ENCODE measurements around the gene JPT1. TPM values are rescaled to one million over a fixed set of nuclear protein-coding genes. Genes with fewer than 3 reads are reported as not detected.

The JPT1 gene
- total and polyA plus RNA-seq, 5 donors from 2014 or later: 70.9 to 231 (median 162) TPM

DNA sequence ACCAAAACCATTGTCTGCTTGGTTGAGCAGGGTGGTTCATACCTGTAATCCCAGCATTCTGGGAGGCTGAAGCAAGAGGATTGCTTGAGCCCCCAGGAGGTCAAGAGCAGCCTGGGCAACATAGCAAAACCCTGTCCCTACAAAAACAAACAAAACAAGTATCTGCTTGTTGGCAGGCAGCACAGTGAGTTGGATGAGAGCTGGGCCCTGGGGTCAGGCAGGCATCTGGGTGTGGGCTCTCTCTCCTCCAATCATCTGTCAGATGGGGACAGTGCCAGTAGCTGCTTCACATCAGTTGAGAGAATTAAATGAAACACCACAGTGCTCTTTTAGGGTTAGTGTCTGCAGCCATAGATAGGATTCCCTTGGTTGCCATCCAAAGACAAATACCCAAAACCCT lies 38.8 kb downstream of the JPT1 start:
- H3K4me1 ChIP-seq (ENCODE audit: control insufficient read depth, insufficient read depth, low read length, poor library complexity, severe bottlenecking): peaks cover 30% of the 10 kb centered on the region
- H3K27ac ChIP-seq (ENCODE audit: insufficient read depth, low read length, poor library complexity, severe bottlenecking): peak overlapping the region; percentile 26
- no peaks in the 10 kb centered on the region for H3K9me3 ChIP-seq (ENCODE audit: control insufficient read depth in 2 of 2, low read length in 2 of 2)
- H3K27ac Mint-ChIP-seq: peak overlapping the region in 1 of 3 donors; percentile 92
- ATAC-seq (ENCODE audit: low read depth in 2 of 2) (no peak), DNase-seq (no peak)
- peaks cover 21 to 49% (median 33%) of the 10 kb centered on the region in 4 donors for H3K4me1 Mint-ChIP-seq
- H3K36me3 Mint-ChIP-seq: peaks cover 17% of the 10 kb centered on the region
- peak overlapping the region in 2 of 4 donors; percentile 22 to 92 for H3K4me3 Mint-ChIP-seq
- H3K36me3 ChIP-seq (ENCODE audit: control insufficient read depth, insufficient read depth, low read length): no peaks in the 10 kb centered on the region
- H3K27me3 Mint-ChIP-seq: no peaks in the 10 kb centered on the region
- H3K4me3 ChIP-seq (ENCODE audit: low read depth, low read length): no peak overlapping the region
- no peaks in the 10 kb centered on the region for H3K9me3 Mint-ChIP-seq
- H3K27me3 ChIP-seq (ENCODE audit: control insufficient read depth, insufficient read depth, low read length): no peaks in the 10 kb centered on the region

DNA sequence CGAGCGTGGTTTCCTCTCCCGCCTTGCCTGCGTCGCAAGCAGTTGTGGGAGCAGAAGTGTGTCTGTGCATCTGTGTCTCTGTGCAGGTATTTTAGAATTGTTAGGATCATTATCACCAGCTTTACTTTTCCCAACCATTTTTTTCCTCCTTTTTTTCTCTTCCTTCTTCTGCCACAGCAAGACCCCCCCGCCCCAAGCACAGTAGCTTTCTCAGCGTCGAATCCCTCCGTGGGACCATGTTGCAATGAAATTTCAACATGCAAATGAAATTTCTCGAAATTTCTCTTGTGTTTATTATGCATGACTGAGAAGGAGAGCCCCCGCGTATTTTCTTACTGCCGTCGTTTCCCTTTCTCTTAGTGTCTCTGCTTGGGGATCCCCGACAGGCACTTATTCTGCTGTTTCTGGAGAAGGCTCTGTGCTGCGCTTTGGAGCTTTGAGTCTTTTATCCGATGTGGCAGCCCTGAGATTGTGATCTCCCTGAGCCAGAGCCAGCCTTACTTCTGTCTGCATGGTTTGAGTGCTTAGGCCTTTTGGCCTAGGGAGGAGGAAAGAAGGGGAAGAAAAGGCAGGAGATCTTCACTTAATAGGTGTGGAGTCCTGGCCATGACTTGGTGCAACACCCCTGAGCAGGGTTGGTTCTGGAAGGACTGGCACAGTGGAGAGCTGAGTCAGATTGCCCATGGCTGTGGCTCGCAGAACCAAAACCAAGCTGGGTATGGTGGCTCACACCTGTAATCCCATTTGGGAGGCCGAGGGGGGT lies 39.6 kb downstream of the JPT1 start:
- DNase-seq: peak in 1 of 3 donors; percentile 38

DNA sequence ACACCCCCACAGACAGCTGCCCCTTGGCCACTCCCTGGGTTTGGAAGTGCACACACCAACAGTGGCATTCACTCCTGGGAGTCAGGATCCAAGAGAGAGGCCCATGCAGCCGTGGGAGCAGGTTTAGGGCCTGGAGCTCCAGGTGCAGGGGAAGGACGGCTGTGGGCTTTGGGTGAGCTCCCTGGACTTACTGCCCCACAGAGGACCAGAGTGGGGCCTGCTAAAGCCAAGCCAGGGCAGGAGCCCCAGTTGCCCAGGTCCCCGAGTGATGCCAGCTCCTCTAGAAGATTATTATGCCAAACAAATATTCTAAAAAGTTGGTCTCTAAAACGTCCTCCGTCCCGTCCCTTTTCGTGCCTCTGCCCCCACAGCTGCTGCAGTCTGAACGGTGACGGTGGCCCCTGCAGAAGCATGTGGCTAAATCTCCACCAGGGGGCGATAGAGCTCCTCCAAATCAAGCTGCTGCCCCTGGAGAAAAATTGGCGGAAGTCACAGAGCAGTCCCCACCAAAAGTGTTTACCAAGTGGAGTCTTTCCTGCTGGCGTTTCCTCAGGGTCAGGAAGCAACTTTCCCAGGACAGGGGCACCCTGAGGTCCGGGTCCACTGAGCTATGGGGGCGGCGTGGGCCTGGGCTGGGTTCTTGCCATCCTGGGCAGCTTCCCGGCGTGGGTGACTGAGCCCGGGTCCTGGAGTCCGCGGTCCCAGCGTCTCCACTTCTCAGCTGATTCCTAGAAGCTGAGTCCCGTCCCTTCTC lies 40.3 kb downstream of the JPT1 start:
- Histone ChIP-seq H3K27me3 (ENCODE audit: control insufficient read depth, insufficient read depth, low read length) (no peaks in the 10 kb centered on the region), H3K4me1 (ENCODE audit: control insufficient read depth, insufficient read depth, low read length, poor library complexity, severe bottlenecking) (peaks cover 37% of the 10 kb centered on the region), H3K27ac (ENCODE audit: insufficient read depth, low read length, poor library complexity, severe bottlenecking) (peak overlapping the region; percentile 78), H3K36me3 (ENCODE audit: control insufficient read depth, insufficient read depth, low read length) (no peaks in the 10 kb centered on the region), H3K9me3 (ENCODE audit: control insufficient read depth in 2 of 2, low read length in 2 of 2) (no peaks in the 10 kb centered on the region), H3K4me3 (ENCODE audit: low read depth, low read length) (peak overlapping the region; percentile 86)
- peak overlapping the region; percentile 91 to 100 (median 92) for H3K27ac Mint-ChIP-seq
- H3K36me3 Mint-ChIP-seq: peaks cover 13% of the 10 kb centered on the region
- DNase-seq: peak; percentile 84 to 96 (median 91)
- H3K27me3 Mint-ChIP-seq: no peaks in the 10 kb centered on the region
- peak overlapping the region; percentile 89 to 97 (median 92) for H3K4me3 Mint-ChIP-seq
- ATAC-seq (ENCODE audit: low read depth in 2 of 2): peak; percentile 71 to 72
- no peaks in the 10 kb centered on the region for H3K9me3 Mint-ChIP-seq
- H3K4me1 Mint-ChIP-seq: peaks cover 21 to 52% (median 37%) of the 10 kb centered on the region in 4 donors

More for the DNA sequence above, 39.6 kb downstream of the JPT1 start:
- Mint-ChIP-seq H3K36me3 (peaks cover 13% of the 10 kb centered on the region), H3K27ac (peak overlapping the region; percentile 91 to 100 (median 92)), H3K4me3 (peak overlapping the region; percentile 89 to 97 (median 92)), H3K4me1 (peaks cover 21 to 52% (median 36%) of the 10 kb centered on the region in 4 donors), H3K27me3 (no peaks in the 10 kb centered on the region), H3K9me3 (no peaks in the 10 kb centered on the region)
- Histone ChIP-seq H3K27me3 (ENCODE audit: control insufficient read depth, insufficient read depth, low read length) (no peaks in the 10 kb centered on the region), H3K4me3 (ENCODE audit: low read depth, low read length) (peak overlapping the region; percentile 86), H3K27ac (ENCODE audit: insufficient read depth, low read length, poor library complexity, severe bottlenecking) (peak overlapping the region; percentile 78), H3K36me3 (ENCODE audit: control insufficient read depth, insufficient read depth, low read length) (no peaks in the 10 kb centered on the region), H3K9me3 (ENCODE audit: control insufficient read depth in 2 of 2, low read length in 2 of 2) (no peaks in the 10 kb centered on the region), H3K4me1 (ENCODE audit: control insufficient read depth, insufficient read depth, low read length, poor library complexity, severe bottlenecking) (peaks cover 32% of the 10 kb centered on the region)
- ATAC-seq (ENCODE audit: low read depth in 2 of 2): no peak

DNA sequence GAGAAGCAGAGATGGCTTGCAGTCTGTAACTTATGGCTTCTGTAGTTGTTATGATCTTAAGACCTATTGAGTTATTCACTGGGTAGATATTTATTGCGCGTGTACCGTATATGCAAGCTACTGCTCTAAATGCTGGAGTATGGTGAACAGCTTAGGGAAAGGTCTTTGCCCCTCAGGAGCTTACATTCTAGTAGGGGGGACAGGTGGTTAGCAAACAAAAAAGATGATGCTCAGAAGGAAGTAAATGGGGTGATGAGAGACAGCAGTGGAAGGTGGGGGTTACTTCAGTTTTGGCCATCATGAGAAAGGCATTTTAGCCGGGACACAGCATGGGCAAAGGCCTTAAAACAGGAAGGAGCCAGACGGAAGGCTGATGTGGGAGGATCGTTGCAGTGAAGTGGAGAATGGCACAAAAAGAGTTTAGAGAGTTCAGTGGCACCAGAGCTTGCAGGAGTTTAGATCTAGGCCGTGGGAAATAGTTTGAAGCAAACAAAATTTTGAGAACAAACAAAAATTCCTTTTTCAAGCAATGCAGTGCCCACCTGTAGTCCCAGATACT lies 42.5 kb downstream of the JPT1 start:
- H3K27me3 ChIP-seq (ENCODE audit: control insufficient read depth, insufficient read depth, low read length): no peaks in the 10 kb centered on the region
- H3K4me1 Mint-ChIP-seq: peaks cover 17 to 54% (median 34%) of the 10 kb centered on the region in 4 donors
- H3K9me3 ChIP-seq (ENCODE audit: control insufficient read depth in 2 of 2, low read length in 2 of 2): no peaks in the 10 kb centered on the region
- H3K27ac ChIP-seq (ENCODE audit: insufficient read depth, low read length, poor library complexity, severe bottlenecking): no peak overlapping the region
- H3K4me1 ChIP-seq (ENCODE audit: control insufficient read depth, insufficient read depth, low read length, poor library complexity, severe bottlenecking): peaks cover 42% of the 10 kb centered on the region
- peak overlapping the region; percentile 58 to 79 (median 71) for H3K27ac Mint-ChIP-seq
- H3K4me3 Mint-ChIP-seq: peak overlapping the region; percentile 82 to 92 (median 91)
- H3K36me3 Mint-ChIP-seq: peaks cover 13% of the 10 kb centered on the region
- H3K9me3 Mint-ChIP-seq: no peaks in the 10 kb centered on the region
- H3K27me3 Mint-ChIP-seq: no peaks in the 10 kb centered on the region
- no peak for ATAC-seq (ENCODE audit: low read depth in 2 of 2)
- H3K36me3 ChIP-seq (ENCODE audit: control insufficient read depth, insufficient read depth, low read length): no peaks in the 10 kb centered on the region
- DNase-seq: no peak
- peak overlapping the region; percentile 37 for H3K4me3 ChIP-seq (ENCODE audit: low read depth, low read length)

DNA sequence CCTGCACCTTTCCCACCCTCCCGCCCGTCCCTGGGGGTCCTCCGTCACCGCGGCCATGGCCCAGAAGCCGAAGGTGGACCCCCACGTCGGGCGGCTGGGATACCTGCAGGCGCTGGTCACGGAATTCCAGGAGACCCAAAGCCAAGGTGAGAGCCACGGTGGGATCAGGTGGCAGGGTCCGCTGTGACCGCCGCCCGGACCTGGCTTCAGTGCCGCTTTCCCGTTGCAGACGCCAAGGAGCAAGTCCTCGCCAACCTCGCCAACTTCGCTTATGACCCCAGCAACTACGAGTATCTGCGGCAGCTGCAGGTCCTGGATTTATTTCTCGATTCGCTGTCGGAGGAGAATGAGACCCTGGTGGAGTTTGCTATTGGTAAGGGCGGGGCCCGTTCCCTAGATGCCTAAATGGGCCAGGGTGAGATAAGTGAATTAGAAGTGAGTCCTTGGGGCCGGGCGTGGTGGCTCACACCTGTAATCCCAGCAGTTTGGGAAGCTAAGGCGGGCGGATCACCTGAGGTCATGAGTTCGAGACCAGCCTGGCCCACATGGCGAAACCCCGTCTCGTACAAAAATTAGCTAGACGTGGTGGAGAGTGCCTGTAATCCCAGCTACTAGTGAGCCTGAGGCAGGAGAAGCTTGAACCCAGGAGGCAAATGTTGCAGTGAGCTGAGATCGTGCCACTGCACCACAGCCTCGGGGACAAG lies 43.9 kb downstream of the JPT1 start:
- H3K27me3 Mint-ChIP-seq: no peaks in the 10 kb centered on the region

DNA sequence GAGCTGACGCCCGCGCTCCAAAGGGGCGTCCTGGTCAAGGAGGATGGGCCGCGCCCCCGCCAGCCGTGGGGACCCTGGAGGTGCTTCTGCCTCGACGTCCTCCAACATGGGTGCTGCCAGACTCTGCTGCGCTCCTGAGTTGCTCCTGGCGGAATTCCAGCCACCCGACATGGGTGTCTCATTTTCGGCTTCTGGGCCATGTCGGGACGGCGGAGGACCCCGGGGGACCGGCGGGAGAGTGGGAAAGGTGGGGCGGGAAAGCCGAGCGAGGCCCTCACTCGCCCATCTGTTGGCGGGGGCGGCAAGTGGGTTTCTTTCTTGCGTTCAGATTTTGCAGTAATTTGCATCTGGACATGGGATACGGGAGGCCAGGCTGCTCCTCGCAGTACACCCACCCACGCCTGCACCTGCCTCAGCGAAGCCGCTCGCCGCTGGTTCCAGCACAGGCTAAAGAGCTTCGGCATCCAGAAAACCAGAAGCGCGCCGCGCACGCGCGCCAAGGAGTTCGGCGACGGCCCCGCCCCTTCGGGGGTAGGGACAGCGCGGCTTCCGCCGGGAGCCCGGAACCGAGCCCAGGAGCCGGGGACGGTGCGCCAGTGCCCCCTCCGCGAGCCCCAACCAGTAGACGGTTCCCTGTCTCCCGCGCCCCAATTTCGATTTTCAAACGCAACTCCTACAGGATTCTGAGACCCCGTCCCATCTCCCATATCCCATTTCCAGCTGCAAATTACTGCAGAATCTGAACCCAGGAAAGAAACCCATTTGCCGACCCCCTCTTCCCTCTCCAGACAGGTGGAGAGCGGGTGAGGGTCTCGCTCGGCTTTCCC lies 44.7 kb downstream of the JPT1 start, which contains the start of gene ARMC7:
Gene ARMC7 (plus strand): TSS at position 563 of the 827 bp plus-strand sequence. CDS start 320 bp downstream, outside the sequence.
- peaks cover 10% of the 10 kb centered on the region for H3K36me3 Mint-ChIP-seq
- peak; percentile 87 to 89 (median 88) for DNase-seq
- H3K4me1 ChIP-seq (ENCODE audit: control insufficient read depth, insufficient read depth, low read length, poor library complexity, severe bottlenecking): peaks cover 35% of the 10 kb centered on the region
- peak; percentile 79 to 81 for ATAC-seq (ENCODE audit: low read depth in 2 of 2)
- peaks cover 14 to 41% (median 28%) of the 10 kb centered on the region in 4 donors for H3K4me1 Mint-ChIP-seq
- H3K4me3 Mint-ChIP-seq: peak within 1 kb of the TSS; percentile 91 to 92 (median 92)
- no peaks in the 10 kb centered on the region for H3K27me3 ChIP-seq (ENCODE audit: control insufficient read depth, insufficient read depth, low read length)
- no peaks in the 10 kb centered on the region for H3K36me3 ChIP-seq (ENCODE audit: control insufficient read depth, insufficient read depth, low read length)
- H3K4me3 ChIP-seq (ENCODE audit: low read depth, low read length): peak within 1 kb of the TSS; percentile 74
- no peaks in the 10 kb centered on the region for H3K27me3 Mint-ChIP-seq
- peak within 1 kb of the TSS; percentile 74 for H3K27ac ChIP-seq (ENCODE audit: insufficient read depth, low read length, poor library complexity, severe bottlenecking)
- H3K9me3 Mint-ChIP-seq: peaks cover 0 to 2% (median 0%) of the 10 kb centered on the region in 7 donors
- no peaks in the 10 kb centered on the region for H3K9me3 ChIP-seq (ENCODE audit: control insufficient read depth in 2 of 2, low read length in 2 of 2)
- peak within 1 kb of the TSS; percentile 69 to 91 (median 89) for H3K27ac Mint-ChIP-seq

More for the DNA sequence above, 43.9 kb downstream of the JPT1 start:
- Mint-ChIP-seq H3K4me1 (peaks cover 18 to 47% (median 33%) of the 10 kb centered on the region in 4 donors), H3K9me3 (peaks cover 0 to 2% (median 0%) of the 10 kb centered on the region in 7 donors), H3K27ac (peak overlapping the region in 2 of 3 donors; percentile 89 to 91), H3K36me3 (peaks cover 13% of the 10 kb centered on the region), H3K4me3 (peak overlapping the region; percentile 91 to 92 (median 92))
- peak overlapping the region; percentile 74 for H3K27ac ChIP-seq (ENCODE audit: insufficient read depth, low read length, poor library complexity, severe bottlenecking)
- DNase-seq: peak in 1 of 3 donors; percentile 39
- no peaks in the 10 kb centered on the region for H3K9me3 ChIP-seq (ENCODE audit: control insufficient read depth in 2 of 2, low read length in 2 of 2)
- peaks cover 42% of the 10 kb centered on the region for H3K4me1 ChIP-seq (ENCODE audit: control insufficient read depth, insufficient read depth, low read length, poor library complexity, severe bottlenecking)
- peak overlapping the region; percentile 74 for H3K4me3 ChIP-seq (ENCODE audit: low read depth, low read length)
- no peak for ATAC-seq (ENCODE audit: low read depth in 2 of 2)
- no peaks in the 10 kb centered on the region for H3K27me3 ChIP-seq (ENCODE audit: control insufficient read depth, insufficient read depth, low read length)
- H3K36me3 ChIP-seq (ENCODE audit: control insufficient read depth, insufficient read depth, low read length): no peaks in the 10 kb centered on the region

Measured in CD4-positive, CD25-positive, alpha-beta regulatory T cell (primary cell).